ENCODE data around the gene ROPN1L.
A peak's percentile ranks its signal among the peaks of the same experiment; 100 is the strongest.

ROPN1L gene

GRCh38 chr5:10421896-10422691, 19.6 kb upstream of the ROPN1L start:
- Histone ChIP-seq H3K4me1 (ENCODE audit: insufficient read depth, low read length) (no peaks in the 10 kb centered on the region), H3K27me3 (ENCODE audit: insufficient read depth, low read length, poor library complexity) (no peaks in the 10 kb centered on the region), H3K4me2 (ENCODE audit: insufficient read depth, low read length) (no peak overlapping the region), H3K9ac (ENCODE audit: low read depth, low read length) (no peak overlapping the region), H3K9me3 (ENCODE audit: insufficient read depth, low read length, severe bottlenecking) (no peaks in the 10 kb centered on the region), H3K79me2 (ENCODE audit: insufficient read depth, low read length) (no peaks in the 10 kb centered on the region), H3K27ac (ENCODE audit: low read length) (no peak overlapping the region), H3K4me3 (ENCODE audit: low read depth in 1 of 2, low read length in 2 of 2) (no peak overlapping the region), H4K20me1 (ENCODE audit: insufficient read depth, low read length) (no peaks in the 10 kb centered on the region), H2AFZ (ENCODE audit: low read depth, low read length) (no peak overlapping the region), H3K36me3 (ENCODE audit: insufficient read depth, low read length) (peaks cover 95% of the 10 kb centered on the region)
- DNase-seq (no peak), ATAC-seq (ENCODE audit: insufficient read depth, low read depth) (no peak)
- TF ChIP-seq EZH2 (IDR thresholded peaks at IDR 0.05; ENCODE audit: borderline replicate concordance, low read depth, low read length, severe bottlenecking) (no peak), CTCF (IDR thresholded peaks at IDR 0.05; ENCODE audit: borderline replicate concordance, extremely low read depth, low read length, poor library complexity, severe bottlenecking) (no peak)

- no peak overlapping the region for H3K9ac ChIP-seq (ENCODE audit: low read depth, low read length)
- H3K9me3 ChIP-seq (ENCODE audit: insufficient read depth, low read length, severe bottlenecking): no peaks in the 10 kb centered on the region
- no peaks in the 10 kb centered on the region for H3K27me3 ChIP-seq (ENCODE audit: insufficient read depth, low read length, poor library complexity)
- no peak overlapping the region for H3K4me3 ChIP-seq (ENCODE audit: low read depth in 1 of 2, low read length in 2 of 2)
- H3K4me2 ChIP-seq (ENCODE audit: insufficient read depth, low read length): no peak overlapping the region
- no peaks in the 10 kb centered on the region for H3K79me2 ChIP-seq (ENCODE audit: insufficient read depth, low read length)
- H3K4me1 ChIP-seq (ENCODE audit: insufficient read depth, low read length): no peaks in the 10 kb centered on the region
- no peak overlapping the region for H3K27ac ChIP-seq (ENCODE audit: low read length)
- H4K20me1 ChIP-seq (ENCODE audit: insufficient read depth, low read length): no peaks in the 10 kb centered on the region
- no peak for TF ChIP-seq CTCF (IDR thresholded peaks at IDR 0.05; ENCODE audit: borderline replicate concordance, extremely low read depth, low read length, poor library complexity, severe bottlenecking)
- TF ChIP-seq EZH2 (IDR thresholded peaks at IDR 0.05; ENCODE audit: borderline replicate concordance, low read depth, low read length, severe bottlenecking): no peak
- DNase-seq: no peak
- peaks cover 97% of the 10 kb centered on the region for H3K36me3 ChIP-seq (ENCODE audit: insufficient read depth, low read length)
- ATAC-seq (ENCODE audit: insufficient read depth, low read depth): no peak; the same call in 2 of the 3 replicates
- no peak overlapping the region for H2AFZ ChIP-seq (ENCODE audit: low read depth, low read length)
Observed at GRCh38 chr5:10423022-10423421, 18.7 kb upstream of the ROPN1L start.

- DNase-seq (peak; percentile 50), ATAC-seq (ENCODE audit: insufficient read depth, low read depth) (peak; percentile 92)
- Histone ChIP-seq H4K20me1 (ENCODE audit: insufficient read depth, low read length) (no peaks in the 10 kb centered on the region), H2AFZ (ENCODE audit: low read depth, low read length) (no peak overlapping the region), H3K4me3 (ENCODE audit: low read depth in 1 of 2, low read length in 2 of 2) (no peak overlapping the region), H3K27me3 (ENCODE audit: insufficient read depth, low read length, poor library complexity) (no peaks in the 10 kb centered on the region), H3K4me1 (ENCODE audit: insufficient read depth, low read length) (no peaks in the 10 kb centered on the region), H3K4me2 (ENCODE audit: insufficient read depth, low read length) (no peak overlapping the region), H3K9me3 (ENCODE audit: insufficient read depth, low read length, severe bottlenecking) (no peaks in the 10 kb centered on the region), H3K9ac (ENCODE audit: low read depth, low read length) (no peak overlapping the region), H3K27ac (ENCODE audit: low read length) (no peak overlapping the region), H3K79me2 (ENCODE audit: insufficient read depth, low read length) (no peaks in the 10 kb centered on the region), H3K36me3 (ENCODE audit: insufficient read depth, low read length) (peaks cover 95% of the 10 kb centered on the region)
- TF ChIP-seq CTCF (IDR thresholded peaks at IDR 0.05; ENCODE audit: borderline replicate concordance, extremely low read depth, low read length, poor library complexity, severe bottlenecking): peak; percentile 64
- no peak for TF ChIP-seq EZH2 (IDR thresholded peaks at IDR 0.05; ENCODE audit: borderline replicate concordance, low read depth, low read length, severe bottlenecking)
Observed at GRCh38 chr5:10424124-10424731, 17.5 kb upstream of the ROPN1L start.

Measured in DND-41 (cell line).